Measurements from ENCODE around the gene TRMO.

TRMO gene

GRCh38 chr9:97943308-97943855, 21.1 kb upstream of the TRMO start:
- H3K4me3 ChIP-seq (ENCODE audit: low read depth, low read length, poor library complexity, severe bottlenecking): no peak overlapping the region
- H3K4me1 ChIP-seq (ENCODE audit: insufficient read depth, low read length, severe bottlenecking): peaks cover 3% of the 10 kb centered on the region
- H3K4me2 ChIP-seq (ENCODE audit: low read length): no peak overlapping the region
- no peaks in the 10 kb centered on the region for H3K27me3 ChIP-seq (ENCODE audit: insufficient read depth, low read length)
- H2AFZ ChIP-seq (ENCODE audit: low read length): no peak overlapping the region
- H3K79me2 ChIP-seq (ENCODE audit: insufficient read depth, low read length): no peaks in the 10 kb centered on the region
- no peaks in the 10 kb centered on the region for H3K9me2 ChIP-seq (ENCODE audit: low read depth, low read length)
- no peaks in the 10 kb centered on the region for H4K20me1 ChIP-seq (ENCODE audit: insufficient read depth, low read length)
- no peaks in the 10 kb centered on the region for H3F3A ChIP-seq (ENCODE audit: insufficient read depth, low read length)
- no peak for TF ChIP-seq EZH2 (IDR thresholded peaks at IDR 0.05; ENCODE audit: borderline replicate concordance, low read length)
- TF ChIP-seq, protein P1, sequence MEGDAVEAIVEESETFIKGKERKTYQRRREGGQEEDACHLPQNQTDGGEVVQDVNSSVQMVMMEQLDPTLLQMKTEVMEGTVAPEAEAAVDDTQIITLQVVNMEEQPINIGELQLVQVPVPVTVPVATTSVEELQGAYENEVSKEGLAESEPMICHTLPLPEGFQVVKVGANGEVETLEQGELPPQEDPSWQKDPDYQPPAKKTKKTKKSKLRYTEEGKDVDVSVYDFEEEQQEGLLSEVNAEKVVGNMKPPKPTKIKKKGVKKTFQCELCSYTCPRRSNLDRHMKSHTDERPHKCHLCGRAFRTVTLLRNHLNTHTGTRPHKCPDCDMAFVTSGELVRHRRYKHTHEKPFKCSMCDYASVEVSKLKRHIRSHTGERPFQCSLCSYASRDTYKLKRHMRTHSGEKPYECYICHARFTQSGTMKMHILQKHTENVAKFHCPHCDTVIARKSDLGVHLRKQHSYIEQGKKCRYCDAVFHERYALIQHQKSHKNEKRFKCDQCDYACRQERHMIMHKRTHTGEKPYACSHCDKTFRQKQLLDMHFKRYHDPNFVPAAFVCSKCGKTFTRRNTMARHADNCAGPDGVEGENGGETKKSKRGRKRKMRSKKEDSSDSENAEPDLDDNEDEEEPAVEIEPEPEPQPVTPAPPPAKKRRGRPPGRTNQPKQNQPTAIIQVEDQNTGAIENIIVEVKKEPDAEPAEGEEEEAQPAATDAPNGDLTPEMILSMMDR (IDR thresholded peaks at IDR 0.05; ENCODE audit: low read length): no peak
- H3K9ac ChIP-seq (ENCODE audit: low read length): no peak overlapping the region
- H3K27ac ChIP-seq (ENCODE audit: low read depth, low read length, poor library complexity, severe bottlenecking): no peak overlapping the region
- H3K36me3 ChIP-seq (ENCODE audit: insufficient read depth, low read length): no peaks in the 10 kb centered on the region
- no peaks in the 10 kb centered on the region for H3K9me3 ChIP-seq (ENCODE audit: low read length)

GRCh38 chr9:97941323-97941722, 19.0 kb upstream of the TRMO start:
- no peaks in the 10 kb centered on the region for H4K20me1 ChIP-seq (ENCODE audit: insufficient read depth, low read length)
- H3K9me2 ChIP-seq (ENCODE audit: low read depth, low read length): no peaks in the 10 kb centered on the region
- H3F3A ChIP-seq (ENCODE audit: insufficient read depth, low read length): no peaks in the 10 kb centered on the region
- H3K4me1 ChIP-seq (ENCODE audit: insufficient read depth, low read length, severe bottlenecking): peaks cover 6% of the 10 kb centered on the region
- no peaks in the 10 kb centered on the region for H3K79me2 ChIP-seq (ENCODE audit: insufficient read depth, low read length)
- no peak overlapping the region for H2AFZ ChIP-seq (ENCODE audit: low read length)
- H3K4me3 ChIP-seq (ENCODE audit: low read depth, low read length, poor library complexity, severe bottlenecking): no peak overlapping the region
- TF ChIP-seq, protein P1 (IDR thresholded peaks at IDR 0.05; ENCODE audit: low read length): no peak
- TF ChIP-seq EZH2 (IDR thresholded peaks at IDR 0.05; ENCODE audit: borderline replicate concordance, low read length): no peak
- no peaks in the 10 kb centered on the region for H3K27me3 ChIP-seq (ENCODE audit: insufficient read depth, low read length)
- no peak overlapping the region for H3K9ac ChIP-seq (ENCODE audit: low read length)
- H3K4me2 ChIP-seq (ENCODE audit: low read length): no peak overlapping the region
- no peaks in the 10 kb centered on the region for H3K9me3 ChIP-seq (ENCODE audit: low read length)
- no peaks in the 10 kb centered on the region for H3K36me3 ChIP-seq (ENCODE audit: insufficient read depth, low read length)
- H3K27ac ChIP-seq (ENCODE audit: low read depth, low read length, poor library complexity, severe bottlenecking): no peak overlapping the region

DNA sequence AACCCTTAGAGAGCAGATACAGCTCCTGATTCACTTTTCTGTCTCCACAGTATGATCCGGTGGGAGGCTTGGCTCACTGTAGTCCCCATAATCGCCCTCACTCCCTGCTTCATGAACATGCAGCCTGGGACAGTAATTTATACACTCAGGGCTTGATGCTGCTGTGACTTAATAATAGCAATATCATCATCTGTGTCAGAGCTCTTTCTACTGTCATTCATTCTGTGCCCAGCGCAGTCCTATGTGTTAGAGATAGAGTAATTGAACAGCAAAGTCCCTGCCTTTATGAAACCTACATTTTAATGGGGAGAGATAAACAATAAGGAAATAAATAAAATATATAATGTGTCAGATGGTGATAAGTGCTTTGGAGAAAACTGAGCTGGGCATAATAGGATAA, 18.4 kb upstream of the TRMO start:
- Histone ChIP-seq H3K4me2 (ENCODE audit: low read length) (no peak overlapping the region), H3K4me3 (ENCODE audit: low read depth, low read length, poor library complexity, severe bottlenecking) (no peak overlapping the region), H3K27me3 (ENCODE audit: insufficient read depth, low read length) (no peaks in the 10 kb centered on the region), H4K20me1 (ENCODE audit: insufficient read depth, low read length) (no peaks in the 10 kb centered on the region), H2AFZ (ENCODE audit: low read length) (no peak overlapping the region), H3F3A (ENCODE audit: insufficient read depth, low read length) (no peaks in the 10 kb centered on the region), H3K27ac (ENCODE audit: low read depth, low read length, poor library complexity, severe bottlenecking) (no peak overlapping the region), H3K9ac (ENCODE audit: low read length) (no peak overlapping the region), H3K36me3 (ENCODE audit: insufficient read depth, low read length) (no peaks in the 10 kb centered on the region), H3K4me1 (ENCODE audit: insufficient read depth, low read length, severe bottlenecking) (peaks cover 6% of the 10 kb centered on the region), H3K9me3 (ENCODE audit: low read length) (no peaks in the 10 kb centered on the region), H3K9me2 (ENCODE audit: low read depth, low read length) (no peaks in the 10 kb centered on the region), H3K79me2 (ENCODE audit: insufficient read depth, low read length) (no peaks in the 10 kb centered on the region)
- TF ChIP-seq EZH2 (IDR thresholded peaks at IDR 0.05; ENCODE audit: borderline replicate concordance, low read length): no peak
- TF ChIP-seq, protein P1 (IDR thresholded peaks at IDR 0.05; ENCODE audit: low read length): no peak

All from OCI-LY1 (cell line).